ENCODE data around the gene TOP2A. TPM values are rescaled to one million over a fixed set of nuclear protein-coding genes. Genes with fewer than 3 reads are reported as not detected.

TOP2A gene
- total RNA-seq, 1 experiment from 2014 or later, result 1,672 TPM

DNA sequence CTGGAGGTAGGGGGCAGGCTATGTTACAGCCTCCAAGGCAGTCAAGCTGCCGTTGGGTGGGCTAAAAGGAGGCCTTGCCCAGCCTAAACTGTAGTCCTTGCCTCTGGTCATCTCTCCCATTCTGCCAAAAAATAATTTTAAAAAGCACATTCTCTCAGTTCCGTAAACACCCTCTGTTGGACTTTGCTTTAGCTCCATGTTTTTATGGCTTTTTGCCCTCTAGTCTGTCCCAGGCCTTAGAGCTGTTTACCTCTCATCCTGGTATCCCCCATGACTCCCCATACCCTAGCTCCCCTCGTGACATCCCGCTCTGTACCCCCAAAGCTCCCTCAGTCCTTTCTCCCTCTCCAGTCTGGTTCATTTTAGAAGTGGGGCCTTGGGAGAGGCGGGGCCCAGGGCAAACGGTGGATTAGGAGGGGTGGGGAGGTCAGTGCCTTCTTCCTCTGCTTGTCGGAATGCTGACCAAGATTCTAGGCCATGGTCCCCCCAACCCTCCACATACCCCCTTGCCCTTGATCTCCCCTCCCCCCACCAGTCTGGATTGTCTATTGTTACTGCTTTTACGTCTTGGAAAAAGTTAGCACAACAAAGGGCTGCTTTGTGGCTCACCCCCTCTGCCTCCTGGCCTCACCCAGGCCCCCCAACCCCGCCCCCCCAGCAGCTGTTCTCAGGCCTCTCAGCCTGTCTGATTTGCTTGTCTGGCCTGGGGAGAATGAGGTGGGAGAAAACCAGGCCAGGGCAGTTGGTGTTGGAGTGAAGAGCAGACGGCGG, 71.5 kb downstream of the TOP2A start:
- Mint-ChIP-seq H3K4me3 (ENCODE audit: low read depth, unreplicated experiment) (peak overlapping the region; percentile 89), H3K36me3 (ENCODE audit: insufficient read depth, unreplicated experiment) (peaks cover 82% of the 10 kb centered on the region), H3K27me3 (ENCODE audit: unreplicated experiment) (no peaks in the 10 kb centered on the region), H3K9me3 (ENCODE audit: low read depth, unreplicated experiment) (no peaks in the 10 kb centered on the region), H3K4me1 (ENCODE audit: low read depth, unreplicated experiment) (peaks cover 77% of the 10 kb centered on the region), H3K27ac (ENCODE audit: unreplicated experiment) (peak overlapping the region; percentile 75)
- no TSS peak for BruUV-seq (replicated peaks)
- DNase-seq, result no peak
- intact Hi-C loops (cut with micrococcal nuclease; ENCODE audit: unreplicated experiment), result loop anchor here (1.0 to 2.0 kb wide), 2 partner anchors 32 to 43 kb away; no protein-coding TSS in a partner anchor
- TF ChIP-seq, protein P1, sequence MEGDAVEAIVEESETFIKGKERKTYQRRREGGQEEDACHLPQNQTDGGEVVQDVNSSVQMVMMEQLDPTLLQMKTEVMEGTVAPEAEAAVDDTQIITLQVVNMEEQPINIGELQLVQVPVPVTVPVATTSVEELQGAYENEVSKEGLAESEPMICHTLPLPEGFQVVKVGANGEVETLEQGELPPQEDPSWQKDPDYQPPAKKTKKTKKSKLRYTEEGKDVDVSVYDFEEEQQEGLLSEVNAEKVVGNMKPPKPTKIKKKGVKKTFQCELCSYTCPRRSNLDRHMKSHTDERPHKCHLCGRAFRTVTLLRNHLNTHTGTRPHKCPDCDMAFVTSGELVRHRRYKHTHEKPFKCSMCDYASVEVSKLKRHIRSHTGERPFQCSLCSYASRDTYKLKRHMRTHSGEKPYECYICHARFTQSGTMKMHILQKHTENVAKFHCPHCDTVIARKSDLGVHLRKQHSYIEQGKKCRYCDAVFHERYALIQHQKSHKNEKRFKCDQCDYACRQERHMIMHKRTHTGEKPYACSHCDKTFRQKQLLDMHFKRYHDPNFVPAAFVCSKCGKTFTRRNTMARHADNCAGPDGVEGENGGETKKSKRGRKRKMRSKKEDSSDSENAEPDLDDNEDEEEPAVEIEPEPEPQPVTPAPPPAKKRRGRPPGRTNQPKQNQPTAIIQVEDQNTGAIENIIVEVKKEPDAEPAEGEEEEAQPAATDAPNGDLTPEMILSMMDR (IDR thresholded peaks at IDR 0.05; ENCODE audit: unreplicated experiment), result no peak
- CTCF ChIA-PET, result interaction anchor here (0.6 to 37.0 kb wide), 42 partner anchors 10 to 1202 kb away, joined by 3 to 1520 read pairs (median 4); partner anchors contain the start of genes CASC3, CDC6, GJD3 and NR1D1

DNA sequence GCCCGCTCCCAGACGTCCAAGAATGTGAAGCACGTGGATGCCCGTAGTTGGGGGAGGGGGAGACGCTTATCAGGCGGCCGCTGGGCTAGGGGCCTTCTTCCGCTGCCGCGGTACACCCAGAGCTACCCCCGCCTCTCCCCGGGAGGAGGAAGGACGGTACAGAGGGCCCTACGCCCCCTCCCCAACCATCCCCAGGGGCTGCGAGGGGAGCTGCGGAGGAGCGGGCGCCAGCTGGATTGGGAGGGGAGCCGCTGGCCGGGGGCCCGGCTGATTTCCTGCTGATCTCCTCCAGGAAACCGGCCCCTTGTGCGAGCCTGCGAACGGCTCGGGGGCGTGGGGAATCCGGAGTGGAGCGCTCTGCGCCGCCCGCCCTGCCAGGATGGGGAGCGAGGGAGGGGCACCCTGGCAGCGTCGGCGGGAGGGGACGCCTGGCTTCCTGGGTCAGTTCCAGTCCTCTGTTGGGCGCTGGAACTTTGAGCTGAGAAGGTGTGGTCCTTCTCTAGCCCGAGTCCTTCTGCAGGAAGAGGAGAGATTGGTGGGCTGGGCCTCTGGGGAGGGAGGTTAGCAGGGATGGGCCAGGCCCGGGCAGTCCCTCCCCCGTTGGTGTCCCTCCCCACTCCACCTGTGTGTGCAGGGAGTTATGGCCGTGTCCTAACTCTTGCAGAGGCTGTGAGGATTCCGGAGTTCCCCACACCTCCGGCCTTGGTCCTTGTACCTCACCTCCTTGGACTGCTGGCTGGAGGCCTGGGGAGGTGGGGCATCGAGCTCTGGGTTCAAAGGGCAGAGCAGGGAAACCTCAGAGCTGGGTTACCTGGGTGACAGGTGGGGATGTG, 72.3 kb downstream of the TOP2A start:
- peak; percentile 99 for DNase-seq
- peak overlapping the region; percentile 89 for H3K4me3 Mint-ChIP-seq (ENCODE audit: low read depth, unreplicated experiment)
- BruUV-seq (replicated peaks), result no TSS peak
- H3K27ac Mint-ChIP-seq (ENCODE audit: unreplicated experiment), result peak overlapping the region; percentile 75
- intact Hi-C loops (cut with micrococcal nuclease; ENCODE audit: unreplicated experiment), result loop anchor here (1.0 to 2.0 kb wide), 2 partner anchors 31 to 43 kb away; no protein-coding TSS in a partner anchor
- peaks cover 80% of the 10 kb centered on the region for H3K36me3 Mint-ChIP-seq (ENCODE audit: insufficient read depth, unreplicated experiment)
- TF ChIP-seq, protein P1 (IDR thresholded peaks at IDR 0.05; ENCODE audit: unreplicated experiment), result no peak
- CTCF ChIA-PET, result interaction anchor here (0.6 to 37.0 kb wide), 46 partner anchors 11 to 1203 kb away, joined by 3 to 1520 read pairs (median 4); partner anchors contain the start of genes CASC3, CDC6, GJD3 and NR1D1
- no peaks in the 10 kb centered on the region for H3K27me3 Mint-ChIP-seq (ENCODE audit: unreplicated experiment)
- H3K9me3 Mint-ChIP-seq (ENCODE audit: low read depth, unreplicated experiment), result no peaks in the 10 kb centered on the region
- H3K4me1 Mint-ChIP-seq (ENCODE audit: low read depth, unreplicated experiment), result peaks cover 85% of the 10 kb centered on the region

DNA sequence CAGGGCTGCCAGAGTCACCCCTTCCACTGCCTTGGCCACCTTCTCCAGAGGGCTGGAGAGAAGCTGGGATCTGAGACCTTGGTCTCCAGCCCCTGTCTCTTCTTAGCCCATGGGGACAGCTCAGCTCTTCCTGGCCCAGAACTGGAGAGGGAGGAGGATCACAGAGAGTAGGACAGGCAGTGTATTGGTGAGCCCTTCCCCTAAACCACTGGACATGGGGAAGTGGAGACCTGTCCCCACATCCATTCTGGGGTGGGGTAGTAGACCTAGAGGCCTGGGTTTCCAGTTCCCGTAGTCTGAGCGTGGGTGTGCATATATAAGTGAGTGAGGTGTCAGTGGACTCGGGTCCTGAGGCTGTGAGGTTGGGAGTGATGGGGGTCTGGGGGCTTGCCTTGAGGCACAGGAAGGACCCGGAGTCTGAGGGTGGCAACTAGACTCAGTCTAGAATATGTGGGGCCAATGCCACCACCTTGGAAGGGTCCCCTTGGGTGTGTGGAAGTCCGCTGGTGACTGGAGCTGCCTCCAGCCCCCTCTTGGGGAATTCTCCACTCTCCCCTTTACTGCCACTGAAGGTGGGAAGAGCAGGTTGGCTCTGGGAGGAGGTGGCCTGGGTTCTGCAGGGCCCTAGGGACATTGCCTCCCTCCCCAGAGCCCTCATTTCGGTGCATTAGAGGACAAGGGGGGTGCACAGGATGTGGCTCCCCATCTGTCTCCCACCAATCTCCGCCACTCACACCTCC, 73.1 kb downstream of the TOP2A start:
- Mint-ChIP-seq H3K9me3 (ENCODE audit: low read depth, unreplicated experiment) (no peaks in the 10 kb centered on the region), H3K27ac (ENCODE audit: unreplicated experiment) (peak overlapping the region; percentile 75), H3K4me3 (ENCODE audit: low read depth, unreplicated experiment) (peak overlapping the region; percentile 89), H3K36me3 (ENCODE audit: insufficient read depth, unreplicated experiment) (peaks cover 79% of the 10 kb centered on the region), H3K27me3 (ENCODE audit: unreplicated experiment) (no peaks in the 10 kb centered on the region), H3K4me1 (ENCODE audit: low read depth, unreplicated experiment) (peaks cover 87% of the 10 kb centered on the region)
- intact Hi-C loops (cut with micrococcal nuclease; ENCODE audit: unreplicated experiment), result loop anchor here (1.0 to 2.0 kb wide), 2 partner anchors 30 to 42 kb away; no protein-coding TSS in a partner anchor
- DNase-seq, result no peak
- CTCF ChIA-PET, result interaction anchor here (0.6 to 37.0 kb wide), 31 partner anchors 12 to 1204 kb away, joined by 3 to 1520 read pairs (median 5); partner anchors contain the start of genes CDC6, GJD3, NR1D1 and RARA
- TF ChIP-seq, protein P1 (IDR thresholded peaks at IDR 0.05; ENCODE audit: unreplicated experiment), result no peak
- BruUV-seq (replicated peaks), result no TSS peak
